Measurements from ENCODE around the gene SMNDC1. TPM values are rescaled to one million over a fixed set of nuclear protein-coding genes. Genes with fewer than 3 reads are reported as not detected.

Gene SMNDC1
- polyA plus RNA-seq, 2 of the 4 experiments (the other 2 are of a cell fraction), result 27.5 to 40.2 TPM

- Histone ChIP-seq H3K27ac (peak overlapping the region; percentile 66 to 68), H3K4me2 (peak overlapping the region; percentile 55), H3K9me3 (peaks cover 28% of the 10 kb centered on the region), H3K4me1 (peaks cover 35% of the 10 kb centered on the region), H3K4me3 (no peak overlapping the region)
- peak; percentile 43 for FAIRE-seq
- ChIA-PET CTCF (interaction anchor here (0.7 to 4.8 kb wide), 8 partner anchors 10 to 222 kb away, joined by 3 to 27 read pairs (median 6); partner anchors contain the start of gene SMNDC1), POLR2A (no interaction called here)
- 10% methylated on average over 3 of the region's 3 CpGs for WGBS (ENCODE audit: missing lambda C conversion rate)
- TF ChIP-seq CHD4 (IDR thresholded peaks at IDR 0.05; ENCODE audit: borderline replicate concordance) (no peak), CBX2 (IDR thresholded peaks at IDR 0.05; ENCODE audit: borderline replicate concordance, low read depth) (no peak), ZSCAN20 (CRISPR knock-in tag; IDR thresholded peaks at IDR 0.05) (no peak), FOSB (CRISPR knock-in tag; IDR thresholded peaks at IDR 0.05) (no peak), JUN (IDR thresholded peaks at IDR 0.05) (no peak), EHMT2 (IDR thresholded peaks at IDR 0.05; ENCODE audit: low read depth) (no peak), CBX8 (IDR thresholded peaks at IDR 0.05) (no peak), SREBF2 (IDR thresholded peaks at IDR 0.05) (no peak), REST (IDR thresholded peaks at IDR 0.05) (no peak), HOXB5 (CRISPR knock-in tag; IDR thresholded peaks at IDR 0.05) (no peak), HMGXB4 (CRISPR knock-in tag; IDR thresholded peaks at IDR 0.05; ENCODE audit: borderline replicate concordance) (no peak), PHF8 (IDR thresholded peaks at IDR 0.05; ENCODE audit: borderline replicate concordance, low read depth) (no peak), NR3C1 (IDR thresholded peaks at IDR 0.05) (no peak), HEYL (CRISPR knock-in tag; IDR thresholded peaks at IDR 0.05) (no peak)
- TF ChIP-seq, protein P1, sequence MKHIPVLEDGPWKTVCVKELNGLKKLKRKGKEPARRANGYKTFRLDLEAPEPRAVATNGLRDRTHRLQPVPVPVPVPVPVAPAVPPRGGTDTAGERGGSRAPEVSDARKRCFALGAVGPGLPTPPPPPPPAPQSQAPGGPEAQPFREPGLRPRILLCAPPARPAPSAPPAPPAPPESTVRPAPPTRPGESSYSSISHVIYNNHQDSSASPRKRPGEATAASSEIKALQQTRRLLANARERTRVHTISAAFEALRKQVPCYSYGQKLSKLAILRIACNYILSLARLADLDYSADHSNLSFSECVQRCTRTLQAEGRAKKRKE (CRISPR knock-in tag; IDR thresholded peaks at IDR 0.05; ENCODE audit: low read depth), result no peak
- peak in 1 of 2 experiments; percentile 29; a peak in 2 of 6 replicates for ATAC-seq
- no peak for DNase-seq (ENCODE audit: low read depth in 1 of 2, low spot score in 1 of 2)
These were observed 20.1 kb upstream of the SMNDC1 start for GRCh38 chr10:110324805-110325280.

- ChIA-PET POLR2A (interaction anchor here (1.6 kb wide), 1 partner anchor 20 kb away, joined by 3 read pairs; the partner anchor contains the start of gene SMNDC1), CTCF (interaction anchor here (0.5 to 4.8 kb wide), 6 partner anchors 10 to 222 kb away, joined by 3 to 27 read pairs (median 8); no protein-coding TSS in a partner anchor)
- Histone ChIP-seq H3K4me1 (peaks cover 35% of the 10 kb centered on the region), H3K9me3 (peaks cover 28% of the 10 kb centered on the region), H3K4me3 (no peak overlapping the region), H3K4me2 (peak overlapping the region; percentile 55), H3K27ac (peak overlapping the region; percentile 66 to 68)
- WGBS (ENCODE audit: missing lambda C conversion rate), result 42% methylated on average over 5 of the region's 5 CpGs
- TF ChIP-seq NFE2L2 (conservative IDR thresholded peaks at IDR 0.05; ENCODE audit: low read length), result no peak
- no peak for TF ChIP-seq FOSL2 (IDR thresholded peaks at IDR 0.05)
- TF ChIP-seq FOSL2 (CRISPR knock-in tag; IDR thresholded peaks at IDR 0.05), result peak; percentile 63
- no peak for TF ChIP-seq NPAS2 (CRISPR knock-in tag; IDR thresholded peaks at IDR 0.05; ENCODE audit: borderline replicate concordance)
- TF ChIP-seq ZNF302 (CRISPR knock-in tag; IDR thresholded peaks at IDR 0.05), result no peak
- TF ChIP-seq, protein P2, sequence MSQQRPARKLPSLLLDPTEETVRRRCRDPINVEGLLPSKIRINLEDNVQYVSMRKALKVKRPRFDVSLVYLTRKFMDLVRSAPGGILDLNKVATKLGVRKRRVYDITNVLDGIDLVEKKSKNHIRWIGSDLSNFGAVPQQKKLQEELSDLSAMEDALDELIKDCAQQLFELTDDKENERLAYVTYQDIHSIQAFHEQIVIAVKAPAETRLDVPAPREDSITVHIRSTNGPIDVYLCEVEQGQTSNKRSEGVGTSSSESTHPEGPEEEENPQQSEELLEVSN (IDR thresholded peaks at IDR 0.05; ENCODE audit: borderline replicate concordance, low read depth), result no peak
- no peak for TF ChIP-seq CBX2 (IDR thresholded peaks at IDR 0.05; ENCODE audit: borderline replicate concordance, low read depth)
- DNase-seq (ENCODE audit: low read depth in 1 of 2, low spot score in 1 of 2) (peak in 1 of 2 experiments; percentile 48), ATAC-seq (peak; percentile 57 to 64; a peak in 4 of 6 replicates), FAIRE-seq (no peak)
These were observed 19.6 kb upstream of the SMNDC1 start for GRCh38 chr10:110324201-110324804.
